Liver (tissue), 9 donors: ENCODE measurements around the gene DHRS11. TPM values are rescaled to one million over a fixed set of nuclear protein-coding genes. Genes with fewer than 3 reads are reported as not detected.

Experiments used
- DNase-seq: peaks from one replicate; pipeline ENCODE4 v3.0.0-alpha.2; 2017; ENCODE audit warnings: low spot score
- H3K27ac ChIP-seq, 2 donors: one replicate each; pipeline ENCODE4 v1.7.0; 2013; ENCODE audit warnings: inconsistent platforms in 2 of 2, low read length in 2 of 2, control low read depth in 1 of 2, low read depth in 1 of 2, mild to moderate bottlenecking in 1 of 2
- H3K27me3 ChIP-seq, 4 donors: one replicate each; pipeline versions ENCODE4 v1.6.1 to v1.7.0; 2013; ENCODE audit warnings: low read length in 3 of 4, inconsistent platforms in 1 of 4, mild to moderate bottlenecking in 1 of 4, moderate library complexity in 1 of 4; ENCODE audit not compliant: control insufficient read depth in 4 of 4, insufficient read depth in 4 of 4
- H3K36me3 ChIP-seq, 4 donors: one replicate each; pipeline versions ENCODE4 v1.6.1 to v1.7.0; 2013; ENCODE audit warnings: low read length in 3 of 4, mild to moderate bottlenecking in 3 of 4, low read depth in 1 of 4, moderate library complexity in 1 of 4; ENCODE audit not compliant: control insufficient read depth in 4 of 4, insufficient read depth in 3 of 4
- H3K4me1 ChIP-seq, 4 donors: one replicate each; pipeline versions ENCODE4 v1.6.1 to v1.7.0; 2013; ENCODE audit warnings: low read length in 3 of 4, mild to moderate bottlenecking in 3 of 4, moderate library complexity in 1 of 4; ENCODE audit not compliant: control insufficient read depth in 4 of 4, insufficient read depth in 4 of 4
- H3K4me3 ChIP-seq, 3 donors: one replicate each; pipeline versions ENCODE4 v1.6.1 to v1.7.0; 2013; ENCODE audit warnings: low read length in 3 of 3, control low read depth in 1 of 3, low read depth in 1 of 3, mild to moderate bottlenecking in 1 of 3
- H3K9ac ChIP-seq, 2 donors: one replicate each; pipeline ENCODE4 v1.7.0; 2013; ENCODE audit warnings: low read length in 2 of 2, mild to moderate bottlenecking in 2 of 2, moderate library complexity in 2 of 2, control low read depth in 1 of 2, low read depth in 1 of 2
- H3K9me3 ChIP-seq, 4 donors: one replicate each; pipeline versions ENCODE4 v1.6.1 to v1.7.0; 2013; ENCODE audit warnings: low read length in 3 of 4; ENCODE audit not compliant: control insufficient read depth in 4 of 4
- EGR1 ChIP-seq, 2 donors: IDR thresholded peaks; 2 replicates each; pipeline ENCODE4 v1.6.1; 2016 to 2018; ENCODE audit warnings: antibody characterized with exemption in 2 of 2, low read depth in 2 of 2
- FOXA1 ChIP-seq: IDR thresholded peaks from 2 replicates; pipeline ENCODE4 v1.6.1; 2016; ENCODE audit warnings: antibody characterized with exemption
- FOXA2 ChIP-seq: IDR thresholded peaks from 2 replicates; pipeline ENCODE4 v1.6.1; 2016; ENCODE audit warnings: antibody characterized with exemption
- GABPA ChIP-seq, 2 donors: IDR thresholded peaks in 1 of 2; conservative IDR thresholded peaks in 1 of 2; 2 replicates each; pipeline ENCODE4 v1.6.1; 2016; ENCODE audit warnings: antibody characterized with exemption in 2 of 2, mild to moderate bottlenecking in 1 of 2, moderate library complexity in 1 of 2
- HNF4A ChIP-seq, 2 donors: conservative IDR thresholded peaks; 2 replicates each; pipeline ENCODE4 v1.6.1; 2016; ENCODE audit warnings: antibody characterized with exemption in 2 of 2, mild to moderate bottlenecking in 2 of 2
- HNF4G ChIP-seq: IDR thresholded peaks from 2 replicates; pipeline ENCODE4 v1.6.1; 2016; ENCODE audit warnings: antibody characterized with exemption
- NR2F2 ChIP-seq: IDR thresholded peaks from 2 replicates; pipeline ENCODE4 v1.6.1; 2016; ENCODE audit warnings: antibody characterized with exemption
- RAD21 ChIP-seq, 2 donors: IDR thresholded peaks; 2 replicates each; pipeline ENCODE4 v1.6.1; 2016; ENCODE audit warnings: antibody characterized with exemption in 2 of 2, mild to moderate bottlenecking in 2 of 2
- RXRA ChIP-seq, 2 donors: IDR thresholded peaks; 2 replicates each; pipeline ENCODE4 v1.6.1; 2017 to 2018; ENCODE audit warnings: antibody characterized with exemption in 2 of 2, mild to moderate bottlenecking in 1 of 2
- SP1 ChIP-seq: IDR thresholded peaks from 2 replicates; pipeline ENCODE4 v1.6.1; 2018; ENCODE audit warnings: antibody characterized with exemption, mild to moderate bottlenecking
- TAF1 ChIP-seq: conservative IDR thresholded peaks from 2 replicates; pipeline ENCODE4 v1.6.1; 2016; ENCODE audit warnings: antibody characterized with exemption, mild to moderate bottlenecking
- YY1 ChIP-seq: IDR thresholded peaks from 2 replicates; pipeline ENCODE4 v1.6.1; 2016; ENCODE audit warnings: antibody characterized with exemption, mild to moderate bottlenecking
- WGBS: extraction: QIAGEN DNeasy Blood & Tissue Kit; methylation state at CpG from one replicate; pipeline ENCODE4 v1.1.7; 2013; 5-methylcytosine and 5-hydroxymethylcytosine counted together
- polyA plus RNA-seq, 2 donors: library from polyadenylated mRNA; stranded (reverse) in 1 of 2; unstranded in 1 of 2; fragments of 200-250 nt in 1 of 2; fragments of >200 nt in 1 of 2; fragmentation: Nextera tagmentation in 1 of 2; extraction: Ambion mirVana in 1 of 2; gene quantifications; one replicate each; pipeline versions ENCODE4 v1.2.1 to v1.2.3, GENCODE V29; 2013 to 2015
- total RNA-seq, 2 donors: library from RNA; depleted of rRNA; stranded (reverse); fragments of >200 nt; gene quantifications; one replicate each; pipeline ENCODE4 v1.2.3, GENCODE V29; 2014
- TF ChIP-seq, protein P1 (sequence below): IDR thresholded peaks from 2 replicates; pipeline ENCODE4 v1.6.1; 2016; ENCODE audit warnings: antibody characterized with exemption
- TF ChIP-seq, protein P2 (sequence below): IDR thresholded peaks from 2 replicates; pipeline ENCODE4 v1.6.1; 2016; ENCODE audit warnings: antibody characterized with exemption
- TF ChIP-seq, protein P3 (sequence below): fragments of 150-350 bp; IDR thresholded peaks from 2 replicates; pipeline ENCODE4 v1.5.1; 2017; ENCODE audit warnings: improper control_type of control experiment, low read depth, low read length; ENCODE audit not compliant: missing input control
- TF ChIP-seq, protein P4 (sequence below): IDR thresholded peaks from 2 replicates; pipeline ENCODE4 v1.6.1; 2016; ENCODE audit warnings: antibody characterized with exemption
- TF ChIP-seq, protein P5 (sequence below): IDR thresholded peaks from 2 replicates; pipeline ENCODE4 v1.6.1; 2016; ENCODE audit warnings: antibody characterized with exemption, mild to moderate bottlenecking
- donor health status: healthy.
- donor health status: healthy.
- donor health status: healthy.
- donor health status: healthy.
- donor health status: healthy.

The DHRS11 gene
- total and polyA plus RNA-seq, 4 donors = 4.2 to 8.0 (median 6.5) TPM

DNA sequence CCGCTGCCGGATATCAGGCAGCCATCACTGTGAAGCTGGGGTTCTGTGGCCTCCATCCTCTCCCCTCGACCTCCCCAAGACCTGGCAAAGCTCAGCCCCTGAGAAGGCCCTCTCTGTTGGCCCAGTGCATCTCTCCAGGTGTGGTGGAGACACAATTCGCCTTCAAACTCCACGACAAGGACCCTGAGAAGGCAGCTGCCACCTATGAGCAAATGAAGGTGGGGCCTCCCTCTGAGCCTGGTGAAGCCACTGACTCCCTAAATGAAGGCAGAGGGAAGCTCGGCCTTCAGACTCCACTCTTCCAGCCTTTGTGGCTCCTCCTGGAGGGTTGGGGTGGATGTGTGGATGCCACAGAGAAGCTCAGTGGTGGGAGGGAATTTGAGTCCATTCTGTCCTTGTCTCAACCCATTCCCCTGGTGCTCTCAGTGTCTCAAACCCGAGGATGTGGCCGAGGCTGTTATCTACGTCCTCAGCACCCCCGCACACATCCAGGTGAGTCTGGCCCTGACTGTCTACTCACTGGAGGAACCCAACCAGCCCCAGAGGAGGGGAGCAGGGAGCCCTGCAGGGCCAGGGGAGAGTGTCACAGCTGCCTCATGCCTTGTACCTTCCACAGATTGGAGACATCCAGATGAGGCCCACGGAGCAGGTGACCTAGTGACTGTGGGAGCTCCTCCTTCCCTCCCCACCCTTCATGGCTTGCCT is 8.0 kb downstream of the DHRS11 start (continued):
- TF ChIP-seq, protein P1, sequence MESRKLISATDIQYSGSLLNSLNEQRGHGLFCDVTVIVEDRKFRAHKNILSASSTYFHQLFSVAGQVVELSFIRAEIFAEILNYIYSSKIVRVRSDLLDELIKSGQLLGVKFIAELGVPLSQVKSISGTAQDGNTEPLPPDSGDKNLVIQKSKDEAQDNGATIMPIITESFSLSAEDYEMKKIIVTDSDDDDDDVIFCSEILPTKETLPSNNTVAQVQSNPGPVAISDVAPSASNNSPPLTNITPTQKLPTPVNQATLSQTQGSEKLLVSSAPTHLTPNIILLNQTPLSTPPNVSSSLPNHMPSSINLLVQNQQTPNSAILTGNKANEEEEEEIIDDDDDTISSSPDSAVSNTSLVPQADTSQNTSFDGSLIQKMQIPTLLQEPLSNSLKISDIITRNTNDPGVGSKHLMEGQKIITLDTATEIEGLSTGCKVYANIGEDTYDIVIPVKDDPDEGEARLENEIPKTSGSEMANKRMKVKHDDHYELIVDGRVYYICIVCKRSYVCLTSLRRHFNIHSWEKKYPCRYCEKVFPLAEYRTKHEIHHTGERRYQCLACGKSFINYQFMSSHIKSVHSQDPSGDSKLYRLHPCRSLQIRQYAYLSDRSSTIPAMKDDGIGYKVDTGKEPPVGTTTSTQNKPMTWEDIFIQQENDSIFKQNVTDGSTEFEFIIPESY = no peak
- TF ChIP-seq HNF4A (conservative IDR thresholded peaks at IDR 0.05) (no peak), RXRA (IDR thresholded peaks at IDR 0.05) (no peak), TAF1 (no peak), SP1 (no peak), NR2F2 (no peak), YY1 (no peak), GABPA (IDR thresholded peaks at IDR 0.05 in 1 of 2, conservative IDR thresholded peaks at IDR 0.05 in 1 of 2) (no peak), FOXA2 (no peak)
- TF ChIP-seq, protein P2, sequence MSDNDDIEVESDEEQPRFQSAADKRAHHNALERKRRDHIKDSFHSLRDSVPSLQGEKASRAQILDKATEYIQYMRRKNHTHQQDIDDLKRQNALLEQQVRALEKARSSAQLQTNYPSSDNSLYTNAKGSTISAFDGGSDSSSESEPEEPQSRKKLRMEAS = no peak

DNA sequence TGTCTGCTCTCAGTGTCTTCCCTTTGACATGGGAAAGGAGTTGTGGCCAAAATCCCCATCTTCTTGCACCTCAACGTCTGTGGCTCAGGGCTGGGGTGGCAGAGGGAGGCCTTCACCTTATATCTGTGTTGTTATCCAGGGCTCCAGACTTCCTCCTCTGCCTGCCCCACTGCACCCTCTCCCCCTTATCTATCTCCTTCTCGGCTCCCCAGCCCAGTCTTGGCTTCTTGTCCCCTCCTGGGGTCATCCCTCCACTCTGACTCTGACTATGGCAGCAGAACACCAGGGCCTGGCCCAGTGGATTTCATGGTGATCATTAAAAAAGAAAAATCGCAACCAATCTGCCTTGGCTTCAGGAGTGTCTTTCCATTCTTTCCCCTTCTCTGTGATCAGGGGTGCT is 8.8 kb downstream of the DHRS11 start:
- Histone ChIP-seq H3K4me3 (no peak overlapping the region), H3K9ac (no peak overlapping the region), H3K27me3 (no peaks in the 10 kb centered on the region), H3K4me1 (peaks cover 5 to 21% (median 15%) of the 10 kb centered on the region in 4 donors), H3K36me3 (no peaks in the 10 kb centered on the region), H3K9me3 (no peaks in the 10 kb centered on the region), H3K27ac (peak overlapping the region in 1 of 2 donors; percentile 77)
- no peak for DNase-seq
- WGBS = 75% methylated on average over 3 of the region's 3 CpGs
- TF ChIP-seq, protein P1 = no peak
- TF ChIP-seq NR2F2 (no peak), EGR1 (IDR thresholded peaks at IDR 0.05; ENCODE audit: low read depth in 2 of 2) (no peak), SP1 (no peak), FOXA1 (no peak), RAD21 (IDR thresholded peaks at IDR 0.05) (no peak), GABPA (IDR thresholded peaks at IDR 0.05 in 1 of 2, conservative IDR thresholded peaks at IDR 0.05 in 1 of 2) (no peak), YY1 (no peak), HNF4A (conservative IDR thresholded peaks at IDR 0.05) (no peak), RXRA (IDR thresholded peaks at IDR 0.05) (no peak), FOXA2 (no peak), HNF4G (no peak)
- TF ChIP-seq, protein P2 = no peak
- TF ChIP-seq, protein P3, sequence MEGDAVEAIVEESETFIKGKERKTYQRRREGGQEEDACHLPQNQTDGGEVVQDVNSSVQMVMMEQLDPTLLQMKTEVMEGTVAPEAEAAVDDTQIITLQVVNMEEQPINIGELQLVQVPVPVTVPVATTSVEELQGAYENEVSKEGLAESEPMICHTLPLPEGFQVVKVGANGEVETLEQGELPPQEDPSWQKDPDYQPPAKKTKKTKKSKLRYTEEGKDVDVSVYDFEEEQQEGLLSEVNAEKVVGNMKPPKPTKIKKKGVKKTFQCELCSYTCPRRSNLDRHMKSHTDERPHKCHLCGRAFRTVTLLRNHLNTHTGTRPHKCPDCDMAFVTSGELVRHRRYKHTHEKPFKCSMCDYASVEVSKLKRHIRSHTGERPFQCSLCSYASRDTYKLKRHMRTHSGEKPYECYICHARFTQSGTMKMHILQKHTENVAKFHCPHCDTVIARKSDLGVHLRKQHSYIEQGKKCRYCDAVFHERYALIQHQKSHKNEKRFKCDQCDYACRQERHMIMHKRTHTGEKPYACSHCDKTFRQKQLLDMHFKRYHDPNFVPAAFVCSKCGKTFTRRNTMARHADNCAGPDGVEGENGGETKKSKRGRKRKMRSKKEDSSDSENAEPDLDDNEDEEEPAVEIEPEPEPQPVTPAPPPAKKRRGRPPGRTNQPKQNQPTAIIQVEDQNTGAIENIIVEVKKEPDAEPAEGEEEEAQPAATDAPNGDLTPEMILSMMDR = no peak
- TF ChIP-seq, protein P4, sequence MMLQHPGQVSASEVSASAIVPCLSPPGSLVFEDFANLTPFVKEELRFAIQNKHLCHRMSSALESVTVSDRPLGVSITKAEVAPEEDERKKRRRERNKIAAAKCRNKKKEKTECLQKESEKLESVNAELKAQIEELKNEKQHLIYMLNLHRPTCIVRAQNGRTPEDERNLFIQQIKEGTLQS = no peak
- TF ChIP-seq, protein P5, sequence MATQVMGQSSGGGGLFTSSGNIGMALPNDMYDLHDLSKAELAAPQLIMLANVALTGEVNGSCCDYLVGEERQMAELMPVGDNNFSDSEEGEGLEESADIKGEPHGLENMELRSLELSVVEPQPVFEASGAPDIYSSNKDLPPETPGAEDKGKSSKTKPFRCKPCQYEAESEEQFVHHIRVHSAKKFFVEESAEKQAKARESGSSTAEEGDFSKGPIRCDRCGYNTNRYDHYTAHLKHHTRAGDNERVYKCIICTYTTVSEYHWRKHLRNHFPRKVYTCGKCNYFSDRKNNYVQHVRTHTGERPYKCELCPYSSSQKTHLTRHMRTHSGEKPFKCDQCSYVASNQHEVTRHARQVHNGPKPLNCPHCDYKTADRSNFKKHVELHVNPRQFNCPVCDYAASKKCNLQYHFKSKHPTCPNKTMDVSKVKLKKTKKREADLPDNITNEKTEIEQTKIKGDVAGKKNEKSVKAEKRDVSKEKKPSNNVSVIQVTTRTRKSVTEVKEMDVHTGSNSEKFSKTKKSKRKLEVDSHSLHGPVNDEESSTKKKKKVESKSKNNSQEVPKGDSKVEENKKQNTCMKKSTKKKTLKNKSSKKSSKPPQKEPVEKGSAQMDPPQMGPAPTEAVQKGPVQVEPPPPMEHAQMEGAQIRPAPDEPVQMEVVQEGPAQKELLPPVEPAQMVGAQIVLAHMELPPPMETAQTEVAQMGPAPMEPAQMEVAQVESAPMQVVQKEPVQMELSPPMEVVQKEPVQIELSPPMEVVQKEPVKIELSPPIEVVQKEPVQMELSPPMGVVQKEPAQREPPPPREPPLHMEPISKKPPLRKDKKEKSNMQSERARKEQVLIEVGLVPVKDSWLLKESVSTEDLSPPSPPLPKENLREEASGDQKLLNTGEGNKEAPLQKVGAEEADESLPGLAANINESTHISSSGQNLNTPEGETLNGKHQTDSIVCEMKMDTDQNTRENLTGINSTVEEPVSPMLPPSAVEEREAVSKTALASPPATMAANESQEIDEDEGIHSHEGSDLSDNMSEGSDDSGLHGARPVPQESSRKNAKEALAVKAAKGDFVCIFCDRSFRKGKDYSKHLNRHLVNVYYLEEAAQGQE = no peak
